Measurements from ENCODE around the gene SHOC2. TPM values are rescaled to one million over a fixed set of nuclear protein-coding genes. Genes with fewer than 3 reads are reported as not detected.

SHOC2 gene
- total RNA-seq, 2 donors from 2014 or later, result 47.2 to 79.1 TPM

DNA sequence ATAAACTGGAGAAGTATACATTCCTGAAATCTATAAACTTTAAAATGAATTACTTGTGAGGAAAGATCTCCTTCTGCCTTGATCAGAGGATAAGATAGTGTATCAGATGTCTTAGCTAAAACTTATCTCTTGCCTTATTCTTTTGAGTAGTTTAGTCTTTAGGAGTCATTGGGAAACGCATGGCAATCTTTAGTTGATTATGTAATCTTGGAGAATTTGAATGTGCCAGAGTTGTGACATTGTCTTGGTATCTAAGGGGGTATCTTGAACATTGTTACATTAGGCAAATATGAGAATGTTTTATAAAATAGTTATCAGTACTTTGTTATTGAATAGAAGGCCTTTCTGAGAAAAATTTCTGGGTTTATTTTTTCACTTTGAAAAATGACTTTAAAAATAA is 95.8 kb downstream of the SHOC2 start:
- no peaks in the 10 kb centered on the region for H3K4me1 ChIP-seq
- no peaks in the 10 kb centered on the region for H3K27me3 ChIP-seq
- TF ChIP-seq, protein P1, sequence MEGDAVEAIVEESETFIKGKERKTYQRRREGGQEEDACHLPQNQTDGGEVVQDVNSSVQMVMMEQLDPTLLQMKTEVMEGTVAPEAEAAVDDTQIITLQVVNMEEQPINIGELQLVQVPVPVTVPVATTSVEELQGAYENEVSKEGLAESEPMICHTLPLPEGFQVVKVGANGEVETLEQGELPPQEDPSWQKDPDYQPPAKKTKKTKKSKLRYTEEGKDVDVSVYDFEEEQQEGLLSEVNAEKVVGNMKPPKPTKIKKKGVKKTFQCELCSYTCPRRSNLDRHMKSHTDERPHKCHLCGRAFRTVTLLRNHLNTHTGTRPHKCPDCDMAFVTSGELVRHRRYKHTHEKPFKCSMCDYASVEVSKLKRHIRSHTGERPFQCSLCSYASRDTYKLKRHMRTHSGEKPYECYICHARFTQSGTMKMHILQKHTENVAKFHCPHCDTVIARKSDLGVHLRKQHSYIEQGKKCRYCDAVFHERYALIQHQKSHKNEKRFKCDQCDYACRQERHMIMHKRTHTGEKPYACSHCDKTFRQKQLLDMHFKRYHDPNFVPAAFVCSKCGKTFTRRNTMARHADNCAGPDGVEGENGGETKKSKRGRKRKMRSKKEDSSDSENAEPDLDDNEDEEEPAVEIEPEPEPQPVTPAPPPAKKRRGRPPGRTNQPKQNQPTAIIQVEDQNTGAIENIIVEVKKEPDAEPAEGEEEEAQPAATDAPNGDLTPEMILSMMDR (IDR thresholded peaks at IDR 0.05), result no peak
- no peak for DNase-seq
- intact Hi-C loops (cut with DNase I), result no loop called here
- H3K27ac ChIP-seq, result no peak overlapping the region
- no peak overlapping the region for H3K4me3 ChIP-seq
- H3K9me3 ChIP-seq, result no peaks in the 10 kb centered on the region
- no peaks in the 10 kb centered on the region for H3K36me3 ChIP-seq
- H3K9ac ChIP-seq (ENCODE audit: low read depth in 2 of 2, low read length in 2 of 2), result no peak overlapping the region

DNA sequence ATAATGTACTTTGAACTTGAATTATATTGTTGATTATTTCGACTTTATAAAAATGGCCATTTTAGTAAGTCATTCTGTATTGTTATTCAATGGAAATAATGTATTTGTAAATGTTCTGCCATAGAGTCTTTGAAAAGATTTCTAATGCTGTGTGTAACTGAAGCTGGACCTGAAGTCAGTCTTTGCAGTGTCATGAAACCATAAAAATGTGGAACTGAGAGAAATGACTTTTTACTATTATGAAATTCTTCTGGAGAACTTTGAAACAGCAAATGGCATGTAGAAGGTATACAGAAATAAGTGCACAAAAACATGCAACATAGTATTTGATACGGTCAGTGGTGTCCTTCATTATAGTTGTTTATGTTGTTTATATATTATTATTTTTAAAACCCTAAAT is 97.7 kb downstream of the SHOC2 start:
- Histone ChIP-seq H3K9ac (ENCODE audit: low read depth in 2 of 2, low read length in 2 of 2) (no peak overlapping the region), H3K9me3 (no peaks in the 10 kb centered on the region), H3K36me3 (no peaks in the 10 kb centered on the region), H3K4me1 (no peaks in the 10 kb centered on the region), H3K4me3 (no peak overlapping the region), H3K27ac (no peak overlapping the region), H3K27me3 (no peaks in the 10 kb centered on the region)
- no peak for DNase-seq
- intact Hi-C loops (cut with DNase I), result no loop called here
- TF ChIP-seq, protein P1 (IDR thresholded peaks at IDR 0.05), result no peak

DNA sequence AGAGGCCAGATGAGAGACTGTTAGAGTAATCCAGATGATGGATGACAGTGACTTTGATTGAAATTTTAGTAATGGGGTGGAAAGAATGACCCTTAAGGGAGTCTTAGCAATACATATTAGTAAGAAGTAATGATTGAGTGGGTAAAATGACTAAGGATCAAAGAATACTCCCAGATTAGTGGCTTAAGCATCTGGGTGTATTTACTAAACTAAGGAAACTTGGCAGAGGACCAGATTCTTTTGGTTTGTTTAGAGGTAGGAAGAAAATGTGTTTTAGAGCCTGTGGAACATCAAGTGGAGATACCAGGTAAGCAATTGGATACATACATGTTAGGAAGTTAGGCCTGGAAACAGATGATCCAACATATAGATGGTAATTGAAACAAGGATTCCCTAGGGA is 98.6 kb downstream of the SHOC2 start:
- no peaks in the 10 kb centered on the region for H3K4me1 ChIP-seq
- intact Hi-C loops (cut with DNase I), result no loop called here
- no peaks in the 10 kb centered on the region for H3K36me3 ChIP-seq
- H3K27me3 ChIP-seq, result no peaks in the 10 kb centered on the region
- H3K9me3 ChIP-seq, result no peaks in the 10 kb centered on the region
- H3K27ac ChIP-seq, result no peak overlapping the region
- no peak for DNase-seq
- H3K4me3 ChIP-seq, result no peak overlapping the region
- TF ChIP-seq, protein P1 (IDR thresholded peaks at IDR 0.05), result no peak
- no peak overlapping the region for H3K9ac ChIP-seq (ENCODE audit: low read depth in 2 of 2, low read length in 2 of 2)

DNA sequence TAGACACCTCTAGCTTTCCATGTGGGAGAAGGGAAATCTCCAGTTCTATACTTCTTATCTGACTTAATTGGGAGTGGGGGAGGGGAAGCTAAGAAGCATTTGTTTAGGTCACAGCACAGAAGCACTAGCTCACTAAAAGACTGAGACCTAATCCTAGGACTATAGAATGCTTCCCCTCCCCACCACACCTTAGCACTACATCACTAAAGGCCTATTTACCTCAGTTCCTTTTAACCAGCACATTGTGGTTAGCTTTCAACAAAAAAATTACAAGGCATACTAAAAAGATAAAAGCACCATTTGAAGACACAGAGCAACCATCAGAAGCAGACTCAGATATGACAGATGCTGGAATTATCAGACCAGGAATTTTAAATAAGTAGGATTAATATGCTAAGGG is 103.7 kb downstream of the SHOC2 start:
- no peak for DNase-seq
- Histone ChIP-seq H3K36me3 (no peaks in the 10 kb centered on the region), H3K9ac (ENCODE audit: low read depth in 2 of 2, low read length in 2 of 2) (no peak overlapping the region), H3K27me3 (no peaks in the 10 kb centered on the region), H3K4me1 (no peaks in the 10 kb centered on the region), H3K9me3 (no peaks in the 10 kb centered on the region), H3K4me3 (no peak overlapping the region), H3K27ac (no peak overlapping the region)
- TF ChIP-seq, protein P1 (IDR thresholded peaks at IDR 0.05), result no peak
- intact Hi-C loops (cut with DNase I), result no loop called here

DNA sequence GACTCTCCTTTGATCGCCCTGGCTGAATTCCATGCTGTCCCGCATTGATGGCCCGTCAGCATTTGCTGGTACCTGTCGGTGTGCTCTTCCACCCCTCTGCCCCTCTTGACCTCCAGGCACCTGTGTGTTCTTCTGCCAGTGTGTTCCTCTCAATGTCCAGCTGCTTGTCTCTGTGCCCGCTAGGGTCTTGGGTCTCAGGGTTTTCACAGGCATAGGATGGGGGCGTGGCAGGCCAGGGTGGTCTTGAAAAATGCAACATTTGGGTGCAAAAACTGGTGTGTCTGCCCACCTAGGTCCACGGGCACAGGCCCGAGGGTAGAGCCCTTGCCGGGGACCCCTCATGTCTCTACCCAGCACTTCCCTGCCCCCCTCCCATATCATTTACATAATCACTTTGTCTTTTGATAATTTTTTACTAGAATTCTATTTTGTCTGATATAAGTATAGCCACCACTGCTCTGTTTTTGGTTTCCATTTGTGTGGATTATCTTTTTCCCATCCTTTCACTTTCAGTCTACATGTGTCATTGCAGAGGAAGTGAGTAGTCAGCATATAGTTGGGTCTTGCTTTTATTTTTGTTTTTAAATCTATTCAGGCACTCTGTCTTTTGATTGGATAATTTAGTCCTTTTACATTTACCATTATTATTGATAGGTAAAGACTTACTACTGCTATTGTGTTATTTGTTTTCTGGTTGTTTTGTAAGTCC is 110.8 kb downstream of the SHOC2 start:
- H3K4me1 ChIP-seq, result no peaks in the 10 kb centered on the region
- no peak overlapping the region for H3K9ac ChIP-seq (ENCODE audit: low read depth in 2 of 2, low read length in 2 of 2)
- intact Hi-C loops (cut with DNase I), result no loop called here

More for the DNA sequence above, 110.8 kb downstream of the SHOC2 start:
- TF ChIP-seq, protein P1 (IDR thresholded peaks at IDR 0.05), result no peak
- H3K27ac ChIP-seq, result no peak overlapping the region
- no peak for DNase-seq
- H3K9me3 ChIP-seq, result no peaks in the 10 kb centered on the region
- no peaks in the 10 kb centered on the region for H3K27me3 ChIP-seq
- no peaks in the 10 kb centered on the region for H3K36me3 ChIP-seq
- no peak overlapping the region for H3K4me3 ChIP-seq

Data from colonic mucosa (tissue), 4 donors.